GM19324 (cell line): ENCODE results near the gene TACC3.
A peak's percentile ranks its signal among the peaks of the same experiment; 100 is the strongest.

Experiments
- ATAC-seq: cut with Tn5 transposase; IDR thresholded peaks from one replicate; pipeline ENCODE4 v1.9.1; 2021; ENCODE audit warnings: mild to moderate bottlenecking, moderate library complexity; ENCODE audit not compliant: unreplicated experiment, low FRiP score

The TACC3 gene

GRCh38 chr4:1721003-1721665 lies at the start of gene TACC3, which contains the start of gene TMEM129:
Gene TACC3 (plus strand): TSS chr4:1721521. CDS start chr4:1723422, 1,901 bp downstream.
Gene TMEM129 (minus strand): TSS chr4:1721323. CDS start chr4:1720837, 486 bp downstream.
- peak; percentile 86 for ATAC-seq

GRCh38 chr4:1673671-1674070 lies 47.6 kb upstream of the TACC3 start:
- no peak for ATAC-seq

DNA sequence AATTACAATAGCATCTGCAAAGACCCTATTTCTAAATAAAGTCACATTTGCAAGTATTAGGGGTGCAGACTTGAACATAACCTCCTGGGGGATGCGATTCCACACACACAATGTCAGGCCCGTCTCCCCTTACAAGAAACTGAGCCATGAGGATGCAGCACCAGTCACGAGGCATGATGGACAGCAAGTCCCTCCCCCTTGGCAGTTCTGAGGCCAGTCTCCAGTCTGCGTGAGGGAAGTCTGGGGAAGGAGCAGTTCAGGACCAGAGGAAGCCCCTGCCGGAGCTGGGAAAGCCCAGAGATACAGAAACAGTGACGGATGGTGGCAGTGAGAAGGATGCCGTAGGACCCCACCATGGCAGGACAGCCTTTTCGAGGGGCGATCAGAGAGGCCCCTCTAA lies 46.6 kb upstream of the TACC3 start:
- ATAC-seq: no peak

DNA sequence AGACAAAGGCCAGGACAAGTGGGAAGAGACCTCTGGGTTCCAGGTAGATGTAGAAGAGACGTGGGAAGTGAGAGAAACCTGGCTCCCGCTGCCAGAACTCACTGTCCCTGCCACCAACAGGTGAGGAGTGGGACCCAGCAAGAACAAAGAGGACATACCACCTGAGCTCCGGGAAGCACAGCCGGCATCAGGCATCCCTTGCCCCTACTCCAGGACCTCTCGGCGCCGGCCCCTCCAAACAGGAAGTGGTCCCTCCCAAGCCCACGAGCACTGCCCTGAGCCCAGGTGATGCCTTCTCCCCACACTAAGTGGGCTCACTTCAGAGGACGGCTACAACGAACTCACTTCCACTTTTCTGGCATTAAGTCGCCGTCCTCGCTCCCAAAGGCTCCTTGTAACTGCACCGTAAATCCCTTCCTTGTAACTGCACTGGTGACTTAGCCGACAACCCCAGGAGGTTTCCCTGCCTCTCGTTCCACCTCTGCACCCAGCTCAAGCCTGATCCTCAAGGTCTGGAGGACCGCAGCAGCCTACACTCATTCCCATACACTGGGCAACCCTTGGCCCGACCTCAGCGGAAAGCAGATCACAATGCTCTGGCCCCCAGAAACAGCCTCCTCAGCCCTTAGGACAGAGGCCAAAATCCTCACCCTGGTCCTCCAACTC lies 46.1 kb upstream of the TACC3 start:
- no peak for ATAC-seq

DNA sequence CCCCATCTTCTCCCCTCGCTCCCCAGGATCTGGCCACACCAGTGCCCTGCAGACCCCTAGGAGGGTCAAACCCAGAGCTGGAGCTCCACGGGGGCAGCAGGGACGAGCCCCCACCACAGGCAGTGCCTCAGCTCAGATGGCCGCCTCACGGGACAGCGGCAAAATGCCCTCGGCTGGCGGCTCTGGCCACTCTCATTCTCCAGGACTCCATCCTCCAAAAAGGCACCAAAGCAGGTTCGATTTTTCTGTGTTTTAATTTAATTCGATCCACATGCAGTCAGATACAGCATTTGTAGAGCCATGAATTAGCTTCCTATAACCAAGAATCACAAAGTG lies 45.6 kb upstream of the TACC3 start:
- ATAC-seq: no peak

DNA sequence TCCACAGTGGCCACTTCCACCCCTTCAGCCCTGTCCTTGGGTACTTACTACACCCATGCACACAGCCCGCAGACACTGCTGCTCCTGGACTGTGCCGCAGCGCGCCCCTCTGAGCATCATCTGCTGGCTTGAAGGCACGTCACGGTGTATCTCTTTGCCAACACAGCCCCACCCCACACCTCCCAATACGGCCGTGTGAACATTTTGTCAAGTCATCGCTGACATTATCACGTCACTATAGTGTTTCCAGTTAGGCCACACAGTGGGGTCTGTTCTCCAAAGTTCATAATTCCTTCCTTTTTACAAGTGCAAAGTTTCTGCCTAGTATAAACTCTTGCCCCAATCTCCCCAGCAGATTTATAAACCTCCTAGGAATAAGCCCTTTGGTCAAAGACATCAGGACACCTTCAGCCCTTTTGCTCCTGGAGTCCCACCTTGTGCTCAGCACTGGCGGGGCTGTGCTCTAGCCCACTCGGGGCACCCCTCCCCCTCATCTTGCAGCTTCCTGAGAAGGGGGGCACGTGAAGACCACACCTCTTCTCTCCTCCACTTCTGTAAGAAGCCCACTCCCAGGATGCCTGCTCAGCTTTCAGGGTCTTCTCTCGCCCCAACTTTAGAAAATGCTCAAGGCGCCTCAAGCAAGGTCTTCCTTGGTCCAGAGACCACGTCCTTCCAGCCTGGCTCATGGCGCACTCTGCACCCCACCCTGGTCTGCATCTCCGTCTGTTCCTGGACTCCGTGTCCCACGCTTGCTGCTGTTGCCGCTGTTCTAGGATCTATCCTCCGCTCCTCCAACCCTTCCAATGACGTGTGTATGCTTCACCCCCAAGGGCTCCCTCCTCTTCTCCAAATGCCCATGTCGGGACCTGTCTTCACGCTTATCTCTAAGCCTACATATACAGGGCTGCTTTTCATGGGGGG lies 44.5 kb upstream of the TACC3 start:
- ATAC-seq: no peak

- no peak for ATAC-seq
Observed at GRCh38 chr4:1678244-1678643, 43.1 kb upstream of the TACC3 start.

DNA sequence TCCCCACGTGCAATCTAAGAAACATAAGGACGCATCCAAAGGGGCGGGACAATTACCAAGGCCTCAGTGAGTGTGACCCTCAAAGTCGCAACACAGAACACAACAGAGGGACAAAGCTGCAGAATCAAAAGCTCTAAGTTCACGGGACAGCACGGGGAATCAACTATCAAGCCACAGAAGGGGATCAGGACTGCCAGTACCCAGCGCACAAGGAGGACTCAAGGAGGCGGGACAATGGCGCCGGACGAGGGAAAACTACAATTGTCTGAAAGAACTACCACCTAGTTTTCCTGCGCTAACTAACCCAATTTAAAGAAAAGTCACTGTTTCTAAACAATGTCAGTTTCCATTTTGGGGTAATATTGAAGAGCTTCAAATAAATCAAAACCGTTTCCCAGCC lies 38.5 kb upstream of the TACC3 start:
- ATAC-seq: no peak

GRCh38 chr4:1683261-1683735 lies 38.0 kb upstream of the TACC3 start:
- no peak for ATAC-seq

- peak; percentile 85 for ATAC-seq
Observed at GRCh38 chr4:1683736-1684505, 37.4 kb upstream of the TACC3 start, which contains the start of gene FAM53A. Gene FAM53A (minus strand): TSS chr4:1684313. CDS start chr4:1668741, 15,572 bp downstream.

DNA sequence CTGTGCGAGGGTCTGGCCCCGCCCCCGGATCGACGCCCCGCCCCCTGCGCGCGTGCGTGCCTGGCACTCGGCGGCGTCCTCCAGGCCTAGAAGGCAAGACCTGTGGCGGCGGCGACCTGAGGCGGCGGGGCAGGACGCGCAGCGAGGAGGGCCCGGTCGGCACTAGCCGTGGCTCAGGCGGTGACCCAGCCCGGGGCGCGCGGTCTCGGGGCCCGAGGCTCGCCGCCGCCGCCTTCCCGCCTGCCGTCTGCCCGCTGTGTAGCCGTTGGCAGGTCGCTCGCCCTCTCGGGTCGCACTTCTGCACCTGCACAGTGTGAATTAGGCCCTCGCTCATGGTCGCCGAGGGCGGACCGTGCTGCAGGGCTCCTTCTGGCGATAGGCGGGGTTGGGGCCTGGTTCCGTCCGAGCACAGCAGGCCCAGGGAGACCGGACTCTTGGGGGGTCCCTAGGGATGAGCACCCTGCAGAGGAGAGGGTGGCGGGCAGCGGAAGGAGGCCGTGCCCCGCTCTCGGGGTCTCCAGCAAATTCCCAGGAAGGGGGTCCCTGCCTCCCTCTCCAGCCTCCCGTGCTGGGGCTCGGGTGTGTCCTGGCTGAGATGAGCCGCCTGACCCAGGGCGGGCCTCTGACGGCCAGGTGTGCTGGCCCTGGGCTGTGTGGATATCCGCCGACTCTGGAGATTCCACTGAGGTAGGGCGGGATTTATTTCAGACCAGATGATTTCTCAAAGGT lies 36.7 kb upstream of the TACC3 start:
- ATAC-seq: peak; percentile 2

DNA sequence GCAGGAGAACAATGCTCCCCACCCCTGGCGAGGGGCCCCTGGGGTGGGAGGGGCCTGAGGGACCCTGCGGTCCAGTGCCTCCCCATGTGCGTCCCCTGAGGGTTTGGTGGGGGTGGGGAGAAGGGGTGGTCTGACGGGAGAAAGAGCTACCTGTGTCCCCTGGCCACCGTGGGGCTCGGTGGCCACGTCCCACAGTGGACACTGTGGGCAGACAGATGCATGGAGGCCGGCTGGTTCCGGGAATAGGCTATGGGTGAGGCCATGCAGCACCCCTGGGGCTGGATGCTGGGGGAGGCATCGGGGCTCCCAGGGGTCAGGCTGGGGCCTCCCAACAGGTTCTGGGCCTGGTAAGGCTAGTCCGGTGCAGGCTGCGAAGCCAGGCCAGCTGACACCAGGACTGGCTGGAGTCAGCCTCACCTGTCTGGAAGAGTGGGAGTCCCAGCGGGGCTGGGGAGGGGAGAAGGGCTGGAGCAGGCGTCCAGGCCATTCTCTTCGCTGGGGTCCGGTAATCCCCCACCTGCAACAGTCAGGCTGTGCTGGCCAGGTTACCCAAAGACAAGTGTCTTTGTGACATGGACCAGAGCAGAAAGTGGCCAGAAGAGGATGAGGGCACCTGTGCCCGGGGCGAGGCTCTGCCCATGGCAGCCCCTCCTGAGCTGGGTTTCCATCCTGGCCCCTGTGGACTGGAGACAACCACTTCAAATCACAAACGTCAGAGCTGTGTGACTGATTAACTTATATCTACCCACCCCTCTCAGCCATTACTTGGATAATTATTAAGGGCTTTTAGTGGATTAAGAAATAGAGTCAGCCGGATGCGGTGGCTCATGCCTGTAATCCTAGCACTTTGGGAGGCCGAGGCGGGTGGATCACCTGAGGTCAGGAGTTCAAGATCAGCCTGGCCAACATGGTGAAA lies 35.8 kb upstream of the TACC3 start:
- no peak for ATAC-seq

DNA sequence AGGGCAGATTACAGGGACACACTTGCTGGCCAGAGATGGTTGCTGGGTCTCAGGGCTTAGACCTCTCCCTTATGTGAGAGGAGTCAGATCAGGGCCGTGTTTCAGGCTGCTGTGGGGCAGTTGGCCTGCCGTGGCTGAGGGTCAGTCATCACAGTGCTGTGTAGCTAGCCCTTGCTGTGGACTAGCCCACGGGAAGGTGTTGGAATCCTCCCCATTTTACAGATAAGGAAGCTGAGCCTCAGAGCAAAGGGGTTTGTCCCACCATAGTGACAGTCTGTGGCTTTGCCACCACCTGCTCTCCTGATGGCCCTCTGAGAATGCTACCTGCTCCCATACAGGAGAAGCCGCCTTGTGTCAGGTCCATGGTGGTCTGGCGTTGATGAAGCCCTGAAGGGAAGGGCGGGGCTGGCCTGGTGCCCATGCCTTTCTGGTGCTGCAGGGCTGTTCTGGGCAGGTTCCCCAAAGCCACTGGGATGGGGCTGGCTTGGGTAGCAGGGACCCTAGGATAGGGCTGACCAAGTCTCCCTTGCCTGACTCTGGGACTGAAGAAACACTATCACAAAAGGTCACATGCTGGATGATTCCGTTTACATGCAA lies 34.8 kb upstream of the TACC3 start:
- no peak for ATAC-seq

DNA sequence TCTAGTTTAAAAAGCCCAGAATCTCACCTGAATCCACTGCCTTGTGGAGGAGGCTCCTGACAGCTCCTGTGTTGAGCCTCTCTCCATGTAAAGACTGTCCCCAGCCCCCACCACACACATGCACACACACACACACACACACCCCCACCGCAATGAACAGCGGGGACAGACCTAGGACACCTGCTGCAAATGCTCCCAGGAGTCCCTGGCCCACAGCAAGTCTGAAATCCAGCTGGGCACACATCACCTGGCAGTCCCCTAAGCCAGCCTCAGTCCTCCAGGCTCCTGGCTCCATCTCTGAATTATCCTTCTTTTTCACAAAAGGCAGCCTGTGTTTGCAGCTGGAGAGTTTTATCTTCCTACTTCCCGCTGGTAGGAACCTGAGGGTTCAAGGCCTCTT lies 30.6 kb upstream of the TACC3 start:
- ATAC-seq: no peak

- no peak for ATAC-seq
Observed at GRCh38 chr4:1691737-1692373, 29.5 kb upstream of the TACC3 start.

GRCh38 chr4:1693131-1693896 lies 28.0 kb upstream of the TACC3 start:
- ATAC-seq: peak; percentile 73

- no peak for ATAC-seq
Observed at GRCh38 chr4:1695913-1696312, 25.4 kb upstream of the TACC3 start.
